ENCODE data around the gene ARL16.

The ARL16 gene

DNA sequence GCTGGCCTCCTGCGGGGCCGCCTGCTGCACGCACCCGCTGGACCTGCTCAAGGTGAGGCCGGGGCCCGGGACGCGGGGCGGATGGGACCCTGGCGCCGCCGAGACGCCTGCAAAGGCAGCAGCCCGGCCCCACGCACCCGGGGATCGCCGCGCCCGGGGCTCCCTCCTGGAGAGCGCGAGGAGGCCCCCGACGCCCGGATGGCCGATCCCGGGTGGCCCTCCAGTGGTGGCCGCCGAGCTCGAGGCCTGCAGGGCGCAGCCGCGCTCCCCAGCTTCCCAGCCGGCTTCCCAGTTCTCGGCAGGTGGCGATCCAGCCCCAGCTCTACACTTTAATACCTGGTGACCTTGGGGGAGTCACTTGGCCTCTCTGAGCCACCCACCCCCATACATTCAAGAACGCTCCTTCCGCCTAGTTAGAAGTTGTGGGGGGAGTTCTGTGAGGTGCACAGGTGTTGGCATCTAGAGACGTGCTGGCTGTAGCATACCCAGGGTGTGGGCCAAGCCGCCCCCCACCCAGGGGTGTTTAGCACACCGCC, 28.9 kb upstream of the ARL16 start:
- DNase-seq (ENCODE audit: low read depth in 2 of 2): no peak

DNA sequence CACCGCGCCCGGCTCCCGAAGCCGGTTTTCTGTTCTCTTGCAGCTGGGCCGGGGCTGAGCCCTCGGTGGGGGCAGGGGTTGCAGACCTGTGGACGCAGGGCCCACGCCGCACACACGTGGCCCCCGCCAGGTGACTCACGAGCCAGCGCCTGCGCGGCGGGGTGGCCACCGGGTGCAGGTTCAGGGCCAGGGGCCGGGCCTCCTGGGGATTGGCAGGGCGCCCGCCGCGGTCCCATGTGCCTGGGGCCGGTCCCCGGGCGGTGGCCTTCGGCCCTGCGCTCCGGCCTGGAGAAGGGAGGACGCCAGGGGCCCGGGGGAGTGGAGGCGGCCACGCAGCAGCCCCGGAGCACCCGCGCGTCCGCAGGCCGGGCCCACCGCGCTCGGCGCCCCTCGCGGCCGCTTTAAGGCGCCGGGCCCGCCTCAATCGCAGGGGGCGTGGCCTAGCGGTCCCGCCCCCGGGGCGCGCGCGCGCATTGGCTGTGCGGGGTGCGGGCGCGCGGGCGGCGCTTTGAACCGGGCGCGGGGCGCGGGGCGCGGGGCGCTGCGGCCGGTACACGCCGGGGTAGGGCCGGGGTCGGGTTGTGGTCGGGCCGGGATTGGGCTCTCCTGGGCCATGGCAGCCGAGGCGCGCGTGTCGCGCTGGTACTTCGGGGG, 28.3 kb upstream of the ARL16 start, which contains the start of gene SLC25A10:
Gene SLC25A10, plus strand, starts transcription at position 471 of the 654 bp plus-strand sequence. Its CDS starts 143 bp downstream, at position 614.
- peak; percentile 55 to 80 for DNase-seq (ENCODE audit: low read depth in 2 of 2)

DNA sequence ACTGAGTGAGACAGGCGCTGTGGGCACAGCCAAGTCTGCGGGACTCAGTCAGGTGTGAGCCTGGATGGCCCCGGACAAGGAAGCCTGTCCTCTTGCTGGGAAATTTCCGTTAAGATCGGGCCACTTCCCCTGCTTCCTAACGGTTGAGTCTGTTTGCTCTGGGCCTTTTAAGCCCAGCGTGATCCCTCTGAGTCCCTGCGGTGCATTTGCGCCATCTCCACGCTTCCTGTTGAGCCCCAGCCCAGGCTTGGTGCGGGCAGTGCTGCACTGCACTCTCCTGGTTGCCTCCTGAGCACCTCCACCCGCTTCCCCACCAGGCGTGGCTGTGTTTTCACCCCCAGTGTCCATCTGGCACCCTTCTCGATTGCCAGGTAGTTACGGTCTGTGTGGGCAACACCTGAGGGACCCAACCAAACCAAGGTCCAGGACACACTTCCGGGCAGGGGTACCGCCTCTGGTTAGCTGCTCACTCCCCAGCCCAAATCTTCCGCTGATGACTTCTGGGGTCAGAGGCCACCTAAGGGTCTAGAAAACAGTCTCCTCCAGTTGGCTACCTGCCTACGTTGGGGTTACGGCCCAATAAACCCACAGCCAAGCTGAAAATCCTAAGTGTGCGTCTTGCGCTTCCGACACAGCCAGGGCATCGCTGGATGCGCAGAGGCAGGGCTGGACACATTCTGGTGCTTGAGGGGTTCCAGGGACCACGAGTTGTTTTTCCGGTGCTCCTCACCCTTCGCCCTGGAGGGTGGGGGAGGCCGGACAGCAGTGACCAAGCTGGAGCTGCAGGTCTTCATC, 27.1 kb upstream of the ARL16 start:
- no peak for DNase-seq (ENCODE audit: low read depth in 2 of 2)

DNA sequence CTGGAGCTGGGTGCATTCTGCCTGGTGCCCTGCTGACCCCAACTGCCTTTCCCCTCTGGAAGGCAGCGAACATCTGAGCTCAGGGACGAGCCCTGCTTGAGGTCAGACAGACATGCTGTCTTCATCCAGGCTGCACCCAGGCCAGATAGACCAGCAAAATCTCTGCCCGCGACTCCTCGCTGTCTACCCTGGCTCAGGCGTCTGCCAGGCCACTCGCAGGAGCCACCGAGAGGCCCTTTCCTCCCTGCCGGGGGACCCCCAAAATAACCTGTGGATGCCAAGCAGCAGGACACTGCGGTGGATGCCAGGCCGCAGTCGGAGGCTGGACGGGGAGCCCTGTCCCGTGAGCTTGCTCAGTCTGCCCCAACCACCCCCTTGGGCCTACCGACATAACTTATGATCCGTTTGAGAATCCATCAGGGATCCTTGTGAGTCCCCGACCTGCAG, 25.2 kb upstream of the ARL16 start:
- no peak for DNase-seq (ENCODE audit: low read depth in 2 of 2)

- DNase-seq (ENCODE audit: low read depth in 2 of 2): no peak
Measured at GRCh38 chr17:81707725-81708646, 24.4 kb upstream of the ARL16 start.

- no peak for DNase-seq (ENCODE audit: low read depth in 2 of 2)
Measured at GRCh38 chr17:81706757-81707624, 23.4 kb upstream of the ARL16 start.

DNA sequence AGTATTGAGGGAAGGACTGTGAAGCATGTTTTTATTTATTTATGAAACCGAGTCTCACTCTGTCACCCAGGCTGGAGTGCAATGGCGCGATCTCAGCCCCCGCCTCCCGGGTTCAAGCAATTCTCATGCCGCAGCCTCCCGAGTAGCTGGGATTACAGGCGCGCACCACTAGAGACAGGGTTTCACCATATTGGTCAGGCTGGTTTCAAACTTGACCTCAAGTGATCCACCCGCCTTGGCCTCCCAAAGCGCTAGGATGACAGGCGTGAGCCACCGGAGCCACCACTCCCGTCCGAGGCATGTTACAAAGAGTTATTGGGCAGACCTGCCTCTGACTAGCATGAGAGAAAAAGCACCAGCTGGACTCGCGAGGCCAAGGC, 22.6 kb upstream of the ARL16 start:
- DNase-seq (ENCODE audit: low read depth in 2 of 2): no peak

GRCh38 chr17:81705518-81706231, 22.1 kb upstream of the ARL16 start:
- no peak for DNase-seq (ENCODE audit: low read depth in 2 of 2)

DNA sequence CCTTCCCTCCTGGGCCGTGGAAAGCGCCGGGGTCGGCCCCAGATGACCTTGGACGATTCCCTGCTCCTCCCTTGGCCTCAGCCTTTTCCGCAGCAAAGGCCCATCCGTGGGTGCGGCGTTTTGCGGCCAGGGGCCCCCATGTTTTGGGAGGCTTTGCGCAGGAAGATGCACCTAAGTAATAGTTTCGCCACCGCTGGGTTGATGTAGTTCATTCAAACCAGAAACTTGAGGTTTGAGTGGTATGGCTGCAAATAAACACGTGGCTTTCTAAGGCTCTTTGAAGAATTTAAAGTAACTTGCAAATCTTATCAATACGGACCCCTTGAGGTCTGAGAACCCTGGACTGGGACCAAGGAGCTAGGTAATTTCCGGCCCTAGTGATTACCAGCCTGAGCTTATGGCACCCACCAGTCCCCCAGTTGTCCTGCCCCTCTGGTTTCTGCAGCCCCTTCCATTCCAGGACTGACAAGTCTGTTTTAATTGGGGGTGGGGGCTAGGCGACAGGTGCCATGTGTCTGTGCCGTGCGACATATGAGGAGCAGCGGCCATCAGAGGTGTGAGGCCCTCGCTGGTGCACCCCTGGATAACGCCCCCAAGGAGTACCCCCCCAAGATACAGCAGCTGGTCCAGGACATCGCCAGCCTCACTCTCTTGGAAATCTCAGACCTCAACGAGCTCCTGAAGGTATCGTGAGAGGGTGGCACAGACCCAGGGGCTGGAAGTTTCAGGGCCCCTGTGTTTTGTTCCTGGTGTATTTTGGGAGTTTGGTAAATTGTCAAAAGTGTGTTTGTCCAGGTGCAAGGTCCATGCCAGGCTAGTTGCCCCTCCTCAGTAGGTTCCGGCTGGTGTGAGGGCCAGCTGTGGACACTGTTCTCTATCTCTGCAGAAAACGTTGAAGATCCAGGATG, 20.4 kb upstream of the ARL16 start:
- no peak for DNase-seq (ENCODE audit: low read depth in 2 of 2)

DNA sequence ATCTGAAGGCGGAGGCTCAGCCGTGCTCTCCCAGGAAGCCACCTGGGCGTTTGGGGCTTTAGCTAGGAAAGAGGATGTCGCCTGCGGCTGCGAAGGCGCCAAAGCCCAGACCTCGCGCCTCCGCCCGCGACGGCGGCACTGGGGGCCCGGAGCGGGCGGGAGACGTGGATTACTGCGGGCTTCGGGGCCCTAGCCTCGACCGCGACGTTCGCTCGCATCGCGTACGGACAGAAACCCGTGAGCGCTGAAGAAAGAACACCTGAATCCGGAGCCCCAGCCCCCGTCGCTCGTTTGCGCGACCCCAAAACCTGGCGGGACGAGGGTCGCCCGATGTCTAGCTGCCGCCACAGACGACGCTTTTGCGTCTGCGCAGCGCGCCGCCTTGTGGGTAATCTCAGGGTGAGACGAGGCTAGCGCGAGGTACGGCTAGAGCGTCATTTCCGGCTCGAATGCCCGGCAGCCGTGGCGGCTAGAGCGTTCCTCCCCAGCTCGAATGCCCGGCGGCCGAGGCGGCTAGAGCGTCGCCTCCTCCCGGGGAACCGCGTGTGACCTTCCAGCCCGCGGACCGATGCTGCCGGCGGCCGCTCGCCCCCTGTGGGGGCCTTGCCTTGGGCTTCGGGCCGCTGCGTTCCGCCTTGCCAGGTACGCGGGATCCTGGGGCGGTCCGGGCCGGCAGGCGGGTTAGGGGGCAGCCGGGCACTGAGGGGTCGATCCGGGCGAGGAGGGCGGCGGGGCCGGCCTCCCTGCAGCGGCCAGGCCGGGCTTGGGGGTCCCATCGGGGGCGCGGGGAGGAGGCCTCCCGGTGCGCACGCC, 19.5 kb upstream of the ARL16 start, which contains the start of gene MRPL12:
Gene MRPL12, plus strand, starts transcription at position 434 of the 813 bp plus-strand sequence. Its CDS starts 135 bp downstream, at position 569.
- DNase-seq (ENCODE audit: low read depth in 2 of 2): peak; percentile 78 to 88

GRCh38 chr17:81701288-81702071, 17.9 kb upstream of the ARL16 start:
- DNase-seq (ENCODE audit: low read depth in 2 of 2): no peak

DNA sequence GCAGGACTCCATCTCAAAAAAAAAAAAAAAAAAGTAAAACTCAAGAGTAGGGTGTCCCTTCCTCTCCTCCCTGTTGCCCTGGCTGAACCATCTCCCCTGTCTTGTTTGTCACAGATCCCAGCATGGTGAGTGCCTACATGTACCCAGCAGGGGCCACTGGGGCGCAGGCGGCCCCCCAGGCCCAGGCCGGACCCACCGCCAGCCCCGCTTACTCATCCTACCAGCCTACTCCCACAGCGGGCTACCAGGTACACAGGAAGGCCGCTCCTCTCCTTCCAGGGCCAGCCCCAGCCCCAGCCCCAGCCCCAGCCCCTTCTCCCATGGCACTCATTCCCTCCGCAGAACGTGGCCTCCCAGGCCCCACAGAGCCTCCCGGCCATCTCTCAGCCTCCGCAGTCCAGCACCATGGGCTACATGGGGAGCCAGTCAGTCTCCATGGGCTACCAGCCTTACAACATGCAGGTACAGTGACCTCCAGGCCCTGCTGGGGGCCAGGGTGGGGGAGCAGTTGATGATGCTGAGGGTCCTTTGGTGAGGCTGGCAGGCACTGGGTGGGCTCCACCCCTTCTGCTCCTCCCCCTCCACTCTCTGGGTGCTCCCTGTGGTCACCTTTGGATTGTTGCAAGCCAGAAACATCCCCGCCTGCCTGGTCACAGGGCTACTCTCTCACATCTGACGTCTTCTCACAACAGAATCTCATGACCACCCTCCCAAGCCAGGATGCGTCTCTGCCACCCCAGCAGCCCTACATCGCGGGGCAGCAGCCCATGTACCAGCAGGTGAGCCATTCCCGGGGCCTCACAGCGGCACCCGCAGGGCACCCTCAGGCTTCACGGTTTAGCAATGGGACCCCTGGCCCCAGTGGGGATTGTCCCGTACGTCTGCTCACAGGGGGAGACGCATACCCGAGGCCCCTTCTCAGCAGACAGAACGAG, 17.0 kb upstream of the ARL16 start:
- DNase-seq (ENCODE audit: low read depth in 2 of 2): no peak

GRCh38 chr17:81697261-81698044, 13.9 kb upstream of the ARL16 start:
- DNase-seq (ENCODE audit: low read depth in 2 of 2): no peak

- DNase-seq (ENCODE audit: low read depth in 2 of 2): no peak
Measured at GRCh38 chr17:81696218-81696941, 12.8 kb upstream of the ARL16 start.

GRCh38 chr17:81695801-81696200, 12.2 kb upstream of the ARL16 start:
- no peak for DNase-seq (ENCODE audit: low read depth in 2 of 2)
